Stimulated activated CD8-positive, alpha-beta memory T cell treated with anti-CD3 and anti-CD28 coated beads, Interleukin-7, amount 100 ng/mL, for 48 hours (primary cell): ENCODE data around the gene FAM221B.

Experiments used
- DNase-seq, 2 donors: peaks; one replicate each; pipeline ENCODE4 v3.0.0-alpha.2; 2020; ENCODE audit warnings: low read depth in 1 of 2; ENCODE audit errors: extremely low read depth in 1 of 2

FAM221B gene

GRCh38 chr9:35822926-35823325, 5.6 kb downstream of the FAM221B start:
- DNase-seq, result no peak

DNA sequence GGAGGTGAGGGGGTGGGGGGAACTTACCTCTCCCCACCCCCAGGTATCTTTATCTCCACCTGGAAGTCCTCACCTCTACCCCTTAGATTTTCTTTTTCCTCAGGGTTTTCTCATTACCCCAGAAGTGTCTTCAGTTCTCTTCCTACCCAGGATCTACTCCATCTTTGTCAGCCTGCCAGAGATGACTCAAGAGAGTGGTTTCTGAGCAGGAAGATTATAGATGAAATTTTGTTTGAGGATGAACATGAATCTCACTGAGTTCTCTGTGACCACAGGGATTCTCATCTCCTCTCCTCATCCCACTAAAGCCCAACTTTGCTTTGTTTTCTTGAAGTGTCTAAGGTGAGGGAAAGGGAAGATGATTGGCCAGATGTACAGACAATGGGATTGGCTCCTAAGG, 8.5 kb downstream of the FAM221B start:
- no peak for DNase-seq

- DNase-seq, result no peak
Measured at GRCh38 chr9:35818341-35818740, 10.2 kb downstream of the FAM221B start.

DNA sequence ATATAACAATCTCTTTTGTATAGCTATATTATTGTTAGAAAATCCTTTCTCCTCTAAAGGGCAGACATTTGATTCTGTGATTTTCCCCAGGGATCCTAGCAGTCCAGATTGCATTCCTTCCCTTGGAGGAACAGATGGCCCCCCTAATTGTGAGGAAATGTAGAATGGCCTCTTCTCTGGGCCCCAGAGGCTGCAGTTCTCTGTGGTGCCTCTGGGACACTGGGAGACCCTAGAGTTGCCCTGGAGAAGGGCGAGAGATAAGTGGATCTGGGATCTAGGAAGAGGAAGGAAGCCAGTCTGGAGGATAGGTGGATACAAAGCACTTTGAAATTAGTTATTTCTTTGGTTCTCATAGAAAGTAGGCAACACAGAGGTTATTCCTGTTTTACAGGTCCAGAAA, 11.8 kb downstream of the FAM221B start:
- DNase-seq, result no peak

GRCh38 chr9:35814841-35815543, 13.5 kb downstream of the FAM221B start, which contains the start of gene HINT2:
TSS of gene HINT2 (minus strand) at chr9:35815042. CDS start at chr9:35814979, 63 bp downstream.
- DNase-seq, result peak; percentile 90 to 99

- DNase-seq, result peak in 1 of 2 donors; percentile 23
Measured at GRCh38 chr9:35814106-35814840, 14.3 kb downstream of the FAM221B start.

DNA sequence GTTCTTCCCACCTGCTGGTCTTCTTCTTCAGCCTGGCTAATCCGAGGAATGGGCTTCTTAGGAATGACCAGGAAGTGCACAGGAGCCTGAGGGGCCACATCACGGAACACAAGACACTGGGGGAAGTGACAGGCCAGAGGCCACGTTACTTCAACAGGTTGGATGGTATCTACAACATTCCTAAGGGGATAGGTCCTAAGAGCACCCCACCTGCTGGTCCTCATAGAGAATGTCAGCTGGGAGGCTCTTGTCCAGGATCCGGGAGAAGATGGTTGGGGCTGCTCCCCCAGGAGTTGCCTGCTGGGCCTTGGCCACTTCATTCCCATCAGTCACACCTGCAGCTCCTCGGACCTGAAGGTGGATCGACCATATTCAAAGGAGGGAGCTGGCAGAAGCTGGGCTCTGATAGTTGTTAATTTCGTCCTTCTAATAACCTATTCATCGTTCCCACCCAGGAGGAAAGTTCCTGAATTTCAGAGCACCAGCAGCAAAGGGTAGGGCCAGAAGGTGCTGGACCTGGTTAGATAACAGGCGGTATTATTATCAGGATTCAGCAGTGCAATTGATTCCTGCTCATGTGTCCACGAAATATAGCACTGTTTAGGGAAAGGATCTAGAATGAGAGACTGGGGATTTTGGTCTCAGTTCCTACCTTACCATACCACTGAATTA, 15.0 kb downstream of the FAM221B start:
- DNase-seq, result no peak

DNA sequence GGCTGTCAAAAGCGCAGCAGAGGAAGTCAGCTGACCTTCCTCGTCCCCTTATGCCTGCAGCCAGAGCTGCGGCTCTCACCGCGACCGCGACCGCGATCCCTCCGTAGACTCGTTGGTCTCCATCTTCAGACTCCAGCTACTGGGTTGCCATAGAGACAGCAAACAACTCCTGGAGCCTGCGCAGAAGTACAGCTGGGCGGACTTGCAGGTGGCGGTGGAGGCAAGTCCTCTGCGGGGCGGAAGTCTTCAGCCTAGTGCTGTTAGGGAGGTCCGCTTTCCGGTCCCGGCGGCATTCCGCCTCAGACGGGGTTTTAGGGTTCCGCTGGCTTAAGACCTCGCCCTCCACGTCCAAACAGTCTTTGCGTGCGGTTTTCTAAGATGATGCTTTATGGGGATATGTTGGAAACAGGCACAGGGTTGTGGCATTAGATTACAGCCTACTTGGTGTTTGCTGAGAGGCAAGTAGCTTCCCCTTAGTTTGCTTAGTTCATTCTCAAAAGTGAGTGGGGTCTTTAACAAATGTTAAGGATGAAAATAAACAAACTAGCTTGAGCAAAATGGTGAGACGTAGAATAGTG, 16.4 kb downstream of the FAM221B start, which contains the start of gene SPAG8:
Gene SPAG8, minus strand, starts transcription at position 238 of the 578 bp plus-strand sequence. Its CDS starts 115 bp downstream, at position 123.
- DNase-seq, result peak; percentile 88 to 96

DNA sequence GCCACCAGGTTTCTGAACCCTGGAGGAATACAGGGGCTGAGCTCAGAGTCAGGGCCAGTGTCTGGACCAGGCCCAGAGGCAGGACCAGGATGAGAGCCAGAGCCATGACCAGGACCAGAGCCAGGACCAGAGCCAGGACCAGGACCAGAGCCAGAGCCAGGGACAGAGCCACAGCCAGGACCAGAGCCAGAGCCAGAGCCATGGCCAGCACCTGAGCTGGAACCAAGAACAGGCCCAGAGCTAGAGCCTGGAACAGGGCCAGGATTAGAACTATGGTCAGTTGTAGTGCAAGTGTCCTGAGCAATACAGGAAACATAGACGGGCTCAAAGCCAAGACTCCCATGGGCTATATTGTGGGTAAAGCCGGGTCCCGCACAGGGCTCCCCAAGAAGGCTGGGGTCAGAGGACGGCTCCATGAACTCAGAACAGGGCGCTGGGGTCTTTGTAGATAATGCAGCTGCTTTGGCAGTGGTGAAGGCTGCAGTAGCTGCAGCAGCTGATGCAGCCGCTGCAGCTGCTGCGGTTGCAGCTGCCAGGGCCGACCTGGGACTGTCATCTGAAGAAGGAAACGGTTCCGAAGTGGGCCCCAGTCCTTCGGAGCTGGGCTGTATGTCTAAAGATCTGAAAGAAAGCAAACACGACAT, 17.0 kb downstream of the FAM221B start:
- DNase-seq, result no peak

GRCh38 chr9:35810122-35810521, 18.4 kb downstream of the FAM221B start:
- DNase-seq, result no peak

DNA sequence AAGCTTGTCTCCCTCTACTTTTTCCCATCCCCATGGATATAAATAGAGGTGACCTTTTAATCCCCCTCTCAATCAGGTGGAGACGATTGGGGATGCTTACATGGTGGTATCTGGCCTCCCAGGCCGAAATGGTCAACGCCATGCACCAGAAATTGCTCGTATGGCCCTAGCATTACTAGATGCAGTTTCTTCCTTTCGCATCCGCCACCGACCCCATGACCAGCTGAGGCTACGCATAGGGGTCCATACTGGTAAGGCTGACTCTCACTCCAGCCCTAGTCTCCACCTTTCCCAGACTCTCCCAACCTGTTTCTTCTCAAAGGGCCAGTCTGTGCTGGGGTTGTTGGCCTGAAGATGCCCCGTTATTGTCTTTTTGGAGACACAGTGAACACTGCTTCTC, 20.1 kb downstream of the FAM221B start:
- DNase-seq, result no peak

DNA sequence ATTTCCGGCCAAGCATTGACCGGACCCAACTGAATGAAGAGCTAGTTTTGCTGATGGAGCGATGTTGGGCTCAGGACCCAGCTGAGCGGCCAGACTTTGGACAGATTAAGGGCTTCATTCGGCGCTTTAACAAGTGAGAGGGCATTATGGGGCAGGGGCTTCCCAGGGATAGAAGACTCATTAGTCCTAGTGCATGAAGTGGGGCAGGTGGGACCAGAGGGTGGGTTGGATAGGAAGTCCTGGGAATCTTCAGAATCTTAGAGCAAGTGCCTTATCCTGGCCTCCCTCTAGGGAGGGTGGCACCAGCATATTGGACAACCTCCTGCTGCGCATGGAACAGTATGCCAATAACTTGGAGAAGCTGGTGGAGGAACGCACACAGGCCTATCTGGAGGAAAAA, 22.4 kb downstream of the FAM221B start:
- DNase-seq, result no peak

DNA sequence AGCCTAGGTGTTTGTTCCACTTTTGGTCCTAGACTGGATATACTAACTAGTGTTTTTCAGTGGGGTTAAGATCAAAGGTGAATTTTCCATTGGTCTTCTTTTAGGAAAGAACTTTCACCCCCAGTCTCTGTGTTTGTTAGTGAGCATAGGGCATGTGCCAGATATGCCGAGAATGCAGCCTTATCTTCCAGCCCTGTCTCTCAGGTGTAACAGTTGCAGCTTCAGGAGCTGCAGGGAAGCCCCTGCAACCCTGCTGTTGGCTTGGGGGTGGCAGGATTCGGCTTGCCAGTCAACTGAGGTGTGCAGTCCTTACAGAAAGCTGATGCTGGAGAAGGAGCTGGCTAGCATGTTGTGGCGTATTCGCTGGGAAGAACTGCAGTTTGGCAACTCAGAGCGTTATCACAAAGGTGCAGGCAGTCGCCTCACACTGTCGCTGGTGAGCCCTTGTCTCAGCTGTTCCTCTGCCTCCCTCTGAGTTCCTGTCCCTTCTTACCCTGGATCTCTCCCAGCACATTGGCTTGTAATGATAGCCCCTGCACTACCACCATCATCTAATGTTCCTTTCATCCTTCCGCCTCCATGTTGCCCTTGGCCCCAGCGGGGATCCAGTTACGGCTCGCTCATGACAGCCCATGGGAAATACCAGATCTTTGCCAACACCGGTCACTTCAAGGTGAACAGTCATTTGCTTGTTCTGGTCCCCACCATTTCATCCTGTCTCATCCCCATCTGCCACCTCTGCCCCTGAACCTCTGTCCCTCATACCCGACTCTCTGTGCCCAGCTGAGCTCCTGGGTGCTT, 27.0 kb downstream of the FAM221B start:
- no peak for DNase-seq

DNA sequence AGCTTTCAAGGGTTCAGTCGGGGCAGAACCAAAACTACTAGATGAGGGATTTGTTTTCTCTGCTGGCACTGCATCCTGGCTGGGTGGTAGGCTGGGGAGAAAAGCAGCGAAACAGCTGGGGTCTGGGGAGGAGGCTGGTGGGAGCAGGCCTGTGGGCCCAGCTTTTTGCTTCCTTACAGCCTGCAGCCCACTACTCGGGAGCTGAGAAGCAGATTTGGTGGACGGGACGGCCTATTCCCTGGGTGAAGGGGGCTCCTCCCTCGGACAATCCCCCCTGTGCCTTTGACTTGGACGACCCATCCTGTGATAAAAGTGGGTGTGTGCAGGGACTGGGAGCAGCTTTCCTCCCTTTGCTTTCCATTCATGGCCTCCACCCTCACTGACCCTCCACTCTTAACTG, 28.0 kb downstream of the FAM221B start:
- DNase-seq, result no peak

DNA sequence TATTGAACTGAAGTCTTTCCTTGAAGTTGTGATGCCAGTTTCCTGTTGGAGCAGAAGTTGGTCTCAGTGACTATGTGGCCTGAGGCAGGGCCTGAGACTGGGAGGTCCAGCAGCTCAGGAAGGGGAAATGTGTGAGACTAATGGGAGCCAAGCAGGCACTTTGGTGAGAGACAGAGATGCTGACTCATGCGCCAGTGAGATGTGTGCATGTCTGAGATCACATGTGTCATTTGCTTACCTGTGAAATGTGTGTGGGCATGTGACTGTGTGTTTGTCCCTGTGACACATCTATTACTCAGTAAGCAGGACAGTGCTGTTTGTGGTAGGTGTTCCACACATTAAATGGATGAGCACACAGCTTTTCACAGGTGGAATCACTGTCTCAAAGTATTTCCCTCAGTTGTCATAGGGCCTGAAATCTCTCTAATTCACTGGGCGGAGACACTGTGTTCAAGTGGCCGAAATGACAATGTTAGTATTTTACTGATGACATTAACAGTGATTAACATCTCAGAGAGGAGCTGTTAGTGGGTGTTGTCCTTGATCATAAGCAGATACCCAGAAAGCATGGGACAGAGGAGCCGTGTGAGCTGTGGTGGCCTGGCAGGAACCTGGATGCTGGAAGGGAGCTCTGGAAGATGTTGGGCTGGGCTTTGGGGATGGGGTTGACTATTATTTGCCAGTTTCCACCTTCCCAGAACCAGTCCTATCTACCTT, 29.7 kb downstream of the FAM221B start:
- DNase-seq, result peak in 1 of 2 donors; percentile 52

DNA sequence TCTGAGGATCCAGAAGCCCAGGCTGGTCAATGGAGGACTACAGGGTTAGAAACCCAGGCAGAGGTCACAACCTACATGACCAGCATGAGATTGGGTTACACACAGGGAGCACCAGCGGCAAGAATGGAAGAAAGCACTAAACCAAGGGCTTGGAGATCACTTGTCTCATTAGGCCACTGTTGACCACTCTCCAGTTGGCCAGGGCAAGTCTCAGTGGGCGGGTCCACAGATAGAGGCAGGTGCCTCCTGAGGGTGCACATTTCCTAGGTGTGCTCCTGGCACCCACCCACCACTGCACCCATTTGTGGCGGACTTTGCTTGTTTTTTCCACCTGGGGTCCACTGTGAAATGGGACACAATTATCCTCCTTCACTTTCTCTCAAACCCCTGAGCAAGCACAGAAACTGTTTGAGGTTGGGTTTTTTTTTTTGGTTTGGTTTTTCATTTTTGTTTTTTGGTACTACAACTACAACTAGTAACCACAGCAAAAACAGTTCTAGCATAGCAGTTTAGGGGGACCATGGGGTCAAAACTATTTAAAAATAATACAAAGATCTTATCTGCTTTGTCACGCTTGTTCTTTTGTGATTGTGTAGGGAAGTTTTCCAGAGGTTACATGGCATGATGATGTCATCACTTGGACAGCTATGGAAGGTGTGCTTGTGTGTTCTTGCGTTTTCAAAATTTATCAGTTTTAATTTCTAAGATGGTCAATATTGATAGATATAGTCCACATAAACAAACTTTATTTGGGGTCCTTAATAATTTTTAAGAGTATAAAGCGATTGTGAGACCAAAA, 31.0 kb downstream of the FAM221B start:
- no peak for DNase-seq

DNA sequence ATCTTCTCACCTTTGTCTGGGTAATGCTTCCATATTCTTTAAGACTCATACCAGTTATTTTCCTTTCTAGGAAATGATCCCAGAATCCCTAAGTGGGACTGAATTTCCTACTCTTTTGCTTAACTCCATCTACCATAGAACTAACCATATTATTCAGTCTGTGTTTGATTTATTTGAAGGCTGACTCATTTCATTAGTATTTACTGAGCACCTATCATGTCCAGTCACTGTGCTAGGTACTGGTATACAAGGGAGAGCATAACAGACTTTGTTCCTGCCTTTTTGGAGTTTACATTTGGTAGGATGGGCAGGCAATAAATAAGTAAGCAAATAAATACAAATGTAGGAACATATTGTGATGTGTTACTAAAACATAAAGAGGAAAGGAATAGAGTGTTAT, 32.8 kb downstream of the FAM221B start:
- no peak for DNase-seq

DNA sequence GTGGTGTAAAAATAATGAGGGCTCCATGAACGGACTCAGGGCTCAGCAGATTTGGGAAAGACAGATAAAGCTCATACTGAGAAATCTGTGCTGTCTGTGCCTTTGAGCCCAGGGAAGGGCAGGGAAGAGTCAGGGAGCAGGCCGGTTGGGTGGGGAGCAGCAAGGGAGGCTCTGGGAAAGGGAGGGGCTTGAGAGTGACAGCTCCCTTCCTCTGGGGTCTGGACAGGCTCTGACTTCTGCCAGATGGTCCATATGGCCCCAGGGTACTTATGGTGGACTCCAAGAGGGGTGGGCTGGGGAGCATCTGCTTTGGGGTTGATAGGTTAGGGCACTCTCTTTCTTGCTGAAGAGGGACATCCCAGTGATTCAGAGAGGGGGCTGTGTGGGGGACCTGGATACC, 35.1 kb downstream of the FAM221B start:
- DNase-seq, result no peak

- no peak for DNase-seq
Measured at GRCh38 chr9:35792826-35793225, 35.7 kb downstream of the FAM221B start.
